HG02981 (cell line): ENCODE results near the gene ADAM8.
A peak's percentile ranks its signal among the peaks of the same experiment; 100 is the strongest.
"Not testable (repeated sequence)": the region's sequence is repeated elsewhere in the genome, so short reads cannot be mapped to it uniquely, and the experiment has no call there.

ENCODE experiments used
- ATAC-seq: cut with Tn5 transposase; IDR thresholded peaks from one replicate; pipeline ENCODE4 v1.9.1; 2021; ENCODE audit warnings: mild to moderate bottlenecking, moderate library complexity; ENCODE audit not compliant: unreplicated experiment

Gene ADAM8

GRCh38 chr10:133276435-133277201 is at the start of gene ADAM8:
Gene ADAM8 (minus strand): TSS chr10:133276868. CDS start chr10:133276817, 51 bp downstream.
- ATAC-seq: peak; percentile 45

GRCh38 chr10:133326223-133326551 is 49.5 kb upstream of the ADAM8 start:
- no peak for ATAC-seq

- no peak for ATAC-seq
Observed at GRCh38 chr10:133325440-133326222, 49.0 kb upstream of the ADAM8 start.

- no peak for ATAC-seq
Observed at GRCh38 chr10:133324857-133325260, 48.2 kb upstream of the ADAM8 start.

GRCh38 chr10:133324198-133324792 is 47.6 kb upstream of the ADAM8 start:
- no peak for ATAC-seq

GRCh38 chr10:133322064-133322709 is 45.5 kb upstream of the ADAM8 start:
- not testable (repeated sequence) for ATAC-seq

- ATAC-seq: not testable (repeated sequence)
Observed at GRCh38 chr10:133320852-133321422, 44.3 kb upstream of the ADAM8 start.

GRCh38 chr10:133318494-133319127 is 41.9 kb upstream of the ADAM8 start:
- ATAC-seq: peak; percentile 82

- ATAC-seq: no peak
Observed at GRCh38 chr10:133316732-133317131, 40.1 kb upstream of the ADAM8 start.

- ATAC-seq: no peak
Observed at GRCh38 chr10:133316266-133316665, 39.6 kb upstream of the ADAM8 start.

GRCh38 chr10:133315847-133316246 is 39.2 kb upstream of the ADAM8 start:
- no peak for ATAC-seq

GRCh38 chr10:133314911-133315310 is 38.2 kb upstream of the ADAM8 start:
- no peak for ATAC-seq

GRCh38 chr10:133313192-133313591 is 36.5 kb upstream of the ADAM8 start:
- no peak for ATAC-seq

GRCh38 chr10:133312769-133313145 is 36.1 kb upstream of the ADAM8 start:
- no peak for ATAC-seq

GRCh38 chr10:133312016-133312768 is 35.5 kb upstream of the ADAM8 start:
- no peak for ATAC-seq

GRCh38 chr10:133311570-133311969 is 34.9 kb upstream of the ADAM8 start:
- no peak for ATAC-seq

- ATAC-seq: no peak
Observed at GRCh38 chr10:133310789-133311188, 34.1 kb upstream of the ADAM8 start.

GRCh38 chr10:133310399-133310755 is 33.7 kb upstream of the ADAM8 start:
- ATAC-seq: no peak

- ATAC-seq: no peak
Observed at GRCh38 chr10:133309720-133310398, 33.2 kb upstream of the ADAM8 start.
